H9 (cell line): Measurements from ENCODE around the gene LY6G6F. TPM values are rescaled to one million over a fixed set of nuclear protein-coding genes. Genes with fewer than 3 reads are reported as not detected.

ENCODE experiments used
- DNase-seq: peaks from one replicate; pipeline ENCODE4 v3.0.0-alpha.2; 2017
- H2AFZ ChIP-seq: one replicate; pipeline ENCODE4 v1.6.1; 2013; ENCODE audit warnings: mild to moderate bottlenecking, low read length, control low read depth, moderate library complexity
- H2AK5ac ChIP-seq: 2 replicates; pipeline ENCODE4 v1.6.1; 2013; ENCODE audit warnings: low read length, control low read depth, mixed read lengths; ENCODE audit not compliant: insufficient read length
- H2BK120ac ChIP-seq: one replicate; pipeline ENCODE4 v1.6.1; 2013; ENCODE audit warnings: low read depth, mild to moderate bottlenecking, low read length, control low read depth, inconsistent platforms; ENCODE audit not compliant: poor library complexity, severe bottlenecking
- H2BK12ac ChIP-seq: 2 replicates; pipeline ENCODE4 v1.6.1; 2013; ENCODE audit warnings: low read length, control low read depth, mixed read lengths, low read depth; ENCODE audit not compliant: insufficient read length
- H2BK15ac ChIP-seq: 2 replicates; pipeline ENCODE4 v1.6.1; 2013; ENCODE audit warnings: low read depth, low read length, control low read depth
- H2BK20ac ChIP-seq: one replicate; pipeline ENCODE4 v1.6.1; 2013; ENCODE audit warnings: low read depth, mild to moderate bottlenecking, low read length, control low read depth, inconsistent platforms; ENCODE audit not compliant: poor library complexity, severe bottlenecking
- H2BK5ac ChIP-seq: 2 replicates; pipeline ENCODE4 v1.6.1; 2013; ENCODE audit warnings: low read length, control low read depth, mixed read lengths; ENCODE audit not compliant: insufficient read length
- H3K14ac ChIP-seq: 2 replicates; pipeline ENCODE4 v1.6.1; 2013; ENCODE audit warnings: low read length, control low read depth; ENCODE audit not compliant: insufficient read depth
- H3K18ac ChIP-seq: 2 replicates; pipeline ENCODE4 v1.6.1; 2013; ENCODE audit warnings: low read depth, mild to moderate bottlenecking, mixed read lengths, low read length, control low read depth; ENCODE audit not compliant: insufficient read length
- H3K23ac ChIP-seq: 2 replicates; pipeline ENCODE4 v1.6.1; 2013; ENCODE audit warnings: low read length, control low read depth, mixed read lengths, low read depth; ENCODE audit not compliant: insufficient read length
- H3K23me2 ChIP-seq: 2 replicates; pipeline ENCODE4 v1.6.1; 2013; ENCODE audit warnings: low read depth, mild to moderate bottlenecking, mixed read lengths, low read length, control low read depth; ENCODE audit not compliant: insufficient read length, poor library complexity, severe bottlenecking
- H3K27ac ChIP-seq: 2 replicates; pipeline ENCODE4 v1.5.1; 2013; ENCODE audit warnings: low read length, control low read depth, mixed read lengths, low read depth; ENCODE audit not compliant: insufficient read length
- H3K27me3 ChIP-seq: 2 replicates; pipeline ENCODE4 v1.6.1; 2013; ENCODE audit warnings: low read length, control low read depth, inconsistent platforms; ENCODE audit not compliant: insufficient read depth
- H3K4ac ChIP-seq: 2 replicates; pipeline ENCODE4 v1.6.1; 2013; ENCODE audit warnings: low read depth, mild to moderate bottlenecking, control low read depth, inconsistent platforms, low read length, moderate library complexity
- H3K4me1 ChIP-seq: 2 replicates; pipeline ENCODE4 v1.6.1; 2013; ENCODE audit warnings: low read length, control low read depth, inconsistent platforms; ENCODE audit not compliant: insufficient read depth
- H3K4me2 ChIP-seq: 2 replicates; pipeline ENCODE4 v1.6.1; 2013; ENCODE audit warnings: low read length, control low read depth, mixed read lengths; ENCODE audit not compliant: insufficient read length, insufficient read depth
- H3K56ac ChIP-seq: 2 replicates; pipeline ENCODE4 v1.6.1; 2013; ENCODE audit warnings: low read depth, mild to moderate bottlenecking, mixed read lengths, low read length, control low read depth; ENCODE audit not compliant: insufficient read length
- H3K79me1 ChIP-seq: 2 replicates; pipeline ENCODE4 v1.6.1; 2013; ENCODE audit warnings: low read depth, mild to moderate bottlenecking, moderate library complexity, low read length, control low read depth, inconsistent platforms; ENCODE audit not compliant: insufficient read depth, poor library complexity, severe bottlenecking
- H3K79me2 ChIP-seq: 2 replicates; pipeline ENCODE4 v1.6.1; 2013; ENCODE audit warnings: low read length, control low read depth, inconsistent platforms; ENCODE audit not compliant: insufficient read depth
- H3K9ac ChIP-seq: 2 replicates; pipeline ENCODE4 v1.6.1; 2013; ENCODE audit warnings: low read length, control low read depth, mixed read lengths; ENCODE audit not compliant: insufficient read length; ENCODE audit errors: extremely low read depth
- H3K9me3 ChIP-seq: one replicate; pipeline ENCODE4 v1.6.1; 2013; ENCODE audit warnings: low read depth, low read length, inconsistent platforms; ENCODE audit not compliant: control insufficient read depth
- H3T11ph ChIP-seq: one replicate; pipeline ENCODE4 v1.6.1; 2013; ENCODE audit warnings: mild to moderate bottlenecking, low read length, control low read depth, inconsistent platforms
- H4K20me1 ChIP-seq: one replicate; pipeline ENCODE4 v1.6.1; 2013; ENCODE audit not compliant: control insufficient read depth, insufficient read length, insufficient read depth
- H4K5ac ChIP-seq: 2 replicates; pipeline ENCODE4 v1.6.1; 2013; ENCODE audit warnings: low read depth, mild to moderate bottlenecking, mixed read lengths, low read length, control low read depth; ENCODE audit not compliant: insufficient read length
- H4K8ac ChIP-seq: replicated peaks from 2 replicates; pipeline ENCODE4 v1.6.1; 2013; ENCODE audit warnings: low read length, control low read depth, mixed read lengths, low read depth; ENCODE audit not compliant: insufficient read length
- H4K91ac ChIP-seq: 2 replicates; pipeline ENCODE4 v1.6.1; 2013; ENCODE audit warnings: low read depth, mild to moderate bottlenecking, moderate library complexity, mixed read lengths, low read length, control low read depth; ENCODE audit not compliant: insufficient read length
- H3K27ac Mint-ChIP-seq, 3 experiments: 2 replicates in 2 of 3; 3 replicates in 1 of 3; pipeline ENCODE4 v1.8.0; 2020 to 2021; ENCODE audit warnings: mixed read lengths in 3 of 3, mild to moderate bottlenecking in 1 of 3, moderate library complexity in 1 of 3
- H3K27me3 Mint-ChIP-seq: 2 replicates; pipeline ENCODE4 v1.8.0; 2021; ENCODE audit warnings: low read depth, mild to moderate bottlenecking, moderate library complexity, mixed read lengths
- H3K36me3 Mint-ChIP-seq, 3 experiments: 2 replicates in 2 of 3; 3 replicates in 1 of 3; pipeline ENCODE4 v1.8.0; 2020 to 2021; ENCODE audit warnings: low read depth in 3 of 3, mixed read lengths in 3 of 3; ENCODE audit not compliant: insufficient read depth in 1 of 3
- H3K4me1 Mint-ChIP-seq, 2 experiments: 2 replicates each; pipeline ENCODE4 v1.8.0; 2020; ENCODE audit warnings: mixed read lengths in 2 of 2
- H3K4me3 Mint-ChIP-seq, 2 experiments: 2 replicates in 1 of 2; 3 replicates in 1 of 2; pipeline ENCODE4 v1.8.0; 2020 to 2021; ENCODE audit warnings: mild to moderate bottlenecking in 2 of 2, mixed read lengths in 2 of 2, moderate library complexity in 1 of 2
- H3K9me3 Mint-ChIP-seq, 2 experiments: 2 replicates in 1 of 2; 3 replicates in 1 of 2; pipeline ENCODE4 v1.8.0; 2020; ENCODE audit warnings: mild to moderate bottlenecking in 2 of 2, mixed read lengths in 2 of 2, moderate library complexity in 1 of 2
- CTCF ChIP-seq: fragments of 200-600 bp; sonication (generic); conservative IDR thresholded peaks from 3 replicates; pipeline ENCODE4 v1.8.0; 2021; ENCODE audit warnings: antibody characterized with exemption, mild to moderate bottlenecking
- WGBS: extraction: QIAGEN DNeasy Blood & Tissue Kit; methylation state at CpG from one replicate; pipeline ENCODE4 v1.1.7; 2013; ENCODE audit warnings: missing lambda C conversion rate, low lambda C conversion rate, mixed read lengths; ENCODE audit not compliant: insufficient read length; ENCODE audit errors: extremely low coverage; 5-methylcytosine and 5-hydroxymethylcytosine counted together
- total RNA-seq: library from RNA; stranded (reverse); gene quantifications from 2 replicates; pipeline ENCODE4 v1.2.1, GENCODE V29; 2021

The LY6G6F gene
- total RNA-seq, 1 experiment from 2014 or later, result not detected

DNA sequence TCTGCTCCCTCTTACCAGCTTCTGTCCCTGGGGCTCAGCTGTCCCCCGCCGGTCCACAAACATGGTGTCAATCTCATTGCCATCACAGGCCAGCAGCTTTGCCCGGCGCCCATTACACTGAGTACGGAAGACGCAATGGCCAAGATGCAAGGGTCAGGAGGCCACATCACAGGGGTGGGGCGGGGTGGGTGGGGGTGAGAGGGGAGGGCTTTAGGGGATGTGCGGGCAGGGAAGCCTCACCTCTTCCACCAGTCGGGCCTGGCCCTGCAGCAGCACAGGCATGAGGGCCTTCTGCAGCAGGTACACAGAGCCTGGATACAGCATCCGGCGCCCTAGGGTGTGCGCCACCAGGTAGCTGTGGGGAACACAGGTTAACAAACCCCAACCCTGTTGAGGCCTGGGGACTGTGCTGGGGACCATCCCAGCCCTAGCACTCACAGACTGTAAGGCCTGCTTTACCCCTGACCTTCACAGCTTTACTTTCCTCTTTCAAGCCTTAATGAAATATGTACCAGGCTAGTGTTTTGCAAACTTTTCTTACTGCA is 15.0 kb upstream of the LY6G6F start:
- Histone ChIP-seq H2BK120ac (no peak overlapping the region), H2AFZ (no peak overlapping the region), H2BK12ac (no peak overlapping the region), H3K9ac (no peak overlapping the region), H3K9me3 (no peaks in the 10 kb centered on the region), H3T11ph (no peak overlapping the region), H3K79me1 (no peaks in the 10 kb centered on the region), H3K4ac (no peak overlapping the region), H3K23ac (no peak overlapping the region), H3K18ac (no peak overlapping the region), H3K23me2 (no peaks in the 10 kb centered on the region), H3K79me2 (no peaks in the 10 kb centered on the region), H3K56ac (no peak overlapping the region), H3K4me1 (no peaks in the 10 kb centered on the region), H3K14ac (no peak overlapping the region), H2AK5ac (no peak overlapping the region), H4K8ac (no peak overlapping the region), H3K4me2 (no peak overlapping the region), H4K91ac (no peak overlapping the region), H4K5ac (no peak overlapping the region), H4K20me1 (no peaks in the 10 kb centered on the region), H2BK5ac (no peak overlapping the region), H2BK15ac (no peak overlapping the region), H2BK20ac (no peak overlapping the region), H3K27ac (no peak overlapping the region), H3K27me3 (no peaks in the 10 kb centered on the region)
- DNase-seq, result no peak
- peaks cover 9 to 61% (median 46%) of the 10 kb centered on the region in 3 experiments; a peak in 6 of 7 replicates for H3K36me3 Mint-ChIP-seq
- TF ChIP-seq CTCF, result no peak
- H3K27ac Mint-ChIP-seq, result no peak overlapping the region
- H3K4me3 Mint-ChIP-seq, result no peak overlapping the region
- H3K27me3 Mint-ChIP-seq, result no peaks in the 10 kb centered on the region
- peaks cover 5 to 10% of the 10 kb centered on the region in 2 experiments; a peak in 3 of 4 replicates for H3K4me1 Mint-ChIP-seq
- WGBS, result no CpG with 5 or more reads among the region's 12 CpGs
- H3K9me3 Mint-ChIP-seq, result no peaks in the 10 kb centered on the region
